Uterus (tissue), 4 donors: Measurements from ENCODE around the gene PHACTR2. TPM values are rescaled to one million over a fixed set of nuclear protein-coding genes. Genes with fewer than 3 reads are reported as not detected.

Experiments
- DNase-seq, 2 donors: peaks; one replicate each; pipeline ENCODE4 v3.0.0-alpha.2; 2019 to 2020
- H3K27ac ChIP-seq, 2 donors: fragments of 200-600 bp; sonication (generic); 1 replicate in 1 of 2; 2 replicates in 1 of 2; pipeline ENCODE4 v1.5.1; 2016 to 2018
- H3K27me3 ChIP-seq, 2 donors: fragments of 200-600 bp; sonication (generic); one replicate each; pipeline ENCODE4 v1.5.1; 2018 to 2019; ENCODE audit warnings: control low read depth in 1 of 2
- H3K36me3 ChIP-seq, 2 donors: fragments of 200-600 bp; sonication (generic); one replicate each; pipeline ENCODE4 v1.5.1; 2019; ENCODE audit warnings: control low read depth in 1 of 2
- H3K4me1 ChIP-seq, 2 donors: fragments of 200-600 bp; sonication (generic); one replicate each; pipeline ENCODE4 v1.5.1; 2018 to 2019; ENCODE audit warnings: control low read depth in 1 of 2
- H3K4me3 ChIP-seq, 2 donors: fragments of 200-600 bp; sonication (generic); 1 replicate in 1 of 2; 2 replicates in 1 of 2; pipeline ENCODE4 v1.5.1; 2018 to 2019; ENCODE audit warnings: mild to moderate bottlenecking in 1 of 2
- H3K9me3 ChIP-seq, 2 donors: fragments of 200-600 bp; sonication (generic); one replicate each; pipeline ENCODE4 v1.5.1; 2019; ENCODE audit warnings: control low read depth in 1 of 2
- POLR2A ChIP-seq, 2 donors: fragments of 450-650 bp; IDR thresholded peaks; one replicate each; pipeline ENCODE4 v1.6.1; 2016; ENCODE audit warnings: antibody characterized with exemption in 2 of 2, mild to moderate bottlenecking in 1 of 2, moderate library complexity in 1 of 2
- intact Hi-C: fragments of 100-400 bp; cut with DNase I; formaldehyde crosslinking; loops from one replicate; pipeline ENCODE4 v1.15.1; 2023; ENCODE audit warnings: low total_unique reads
- total RNA-seq, 4 donors: library from RNA; depleted of rRNA in 3 of 4; stranded (reverse); fragments of >200 nt in 3 of 4; gene quantifications; one replicate each; pipeline versions ENCODE4 v1.1.0 to v1.2.4, GENCODE V29; 2014 to 2023
- TF ChIP-seq, protein P1 (sequence below), 4 experiments: fragments of 200-600 bp in 2 of 4; fragments of 450-650 bp in 2 of 4; sonication (generic) in 2 of 4; IDR thresholded peaks; one replicate each; pipeline ENCODE4 v1.5.1; 2016 to 2019; ENCODE audit warnings: antibody characterized with exemption in 4 of 4, mild to moderate bottlenecking in 2 of 4, moderate library complexity in 1 of 4
- donor health status: DM: yes; HTN: yes; CAD: no.

PHACTR2 gene
- total RNA-seq, 4 donors from 2014 or later = 78.2 to 145 (median 90.1) TPM

DNA sequence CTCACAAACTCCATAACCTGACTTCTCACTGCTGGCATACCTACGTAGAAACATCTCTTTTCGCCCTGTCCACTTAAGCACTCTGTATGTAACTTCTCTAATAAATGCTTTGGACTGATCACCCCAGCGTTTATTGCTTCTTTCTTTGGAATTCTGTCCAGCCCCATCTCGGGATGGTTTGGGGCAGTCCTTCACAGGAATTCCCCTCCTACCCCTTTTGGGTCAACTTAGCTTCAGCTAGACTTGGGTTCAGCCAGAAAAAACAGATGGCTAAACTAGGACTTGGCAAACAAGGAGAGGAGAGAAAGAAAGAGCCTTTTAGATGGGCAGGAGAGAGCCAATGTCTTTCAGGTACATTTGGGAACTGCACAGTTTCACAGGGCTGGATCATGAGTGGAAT is 161.4 kb downstream of the PHACTR2 start:
- Histone ChIP-seq H3K27me3 (no peaks in the 10 kb centered on the region), H3K9me3 (no peaks in the 10 kb centered on the region), H3K4me3 (no peak overlapping the region), H3K36me3 (no peaks in the 10 kb centered on the region), H3K4me1 (no peaks in the 10 kb centered on the region), H3K27ac (peak overlapping the region; percentile 69 to 73)
- intact Hi-C loops = no loop called here
- peak in 1 of 2 donors; percentile 43 for DNase-seq
- TF ChIP-seq, protein P1, sequence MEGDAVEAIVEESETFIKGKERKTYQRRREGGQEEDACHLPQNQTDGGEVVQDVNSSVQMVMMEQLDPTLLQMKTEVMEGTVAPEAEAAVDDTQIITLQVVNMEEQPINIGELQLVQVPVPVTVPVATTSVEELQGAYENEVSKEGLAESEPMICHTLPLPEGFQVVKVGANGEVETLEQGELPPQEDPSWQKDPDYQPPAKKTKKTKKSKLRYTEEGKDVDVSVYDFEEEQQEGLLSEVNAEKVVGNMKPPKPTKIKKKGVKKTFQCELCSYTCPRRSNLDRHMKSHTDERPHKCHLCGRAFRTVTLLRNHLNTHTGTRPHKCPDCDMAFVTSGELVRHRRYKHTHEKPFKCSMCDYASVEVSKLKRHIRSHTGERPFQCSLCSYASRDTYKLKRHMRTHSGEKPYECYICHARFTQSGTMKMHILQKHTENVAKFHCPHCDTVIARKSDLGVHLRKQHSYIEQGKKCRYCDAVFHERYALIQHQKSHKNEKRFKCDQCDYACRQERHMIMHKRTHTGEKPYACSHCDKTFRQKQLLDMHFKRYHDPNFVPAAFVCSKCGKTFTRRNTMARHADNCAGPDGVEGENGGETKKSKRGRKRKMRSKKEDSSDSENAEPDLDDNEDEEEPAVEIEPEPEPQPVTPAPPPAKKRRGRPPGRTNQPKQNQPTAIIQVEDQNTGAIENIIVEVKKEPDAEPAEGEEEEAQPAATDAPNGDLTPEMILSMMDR (IDR thresholded peaks at IDR 0.05) = no peak
- no peak for TF ChIP-seq POLR2A (IDR thresholded peaks at IDR 0.05)

DNA sequence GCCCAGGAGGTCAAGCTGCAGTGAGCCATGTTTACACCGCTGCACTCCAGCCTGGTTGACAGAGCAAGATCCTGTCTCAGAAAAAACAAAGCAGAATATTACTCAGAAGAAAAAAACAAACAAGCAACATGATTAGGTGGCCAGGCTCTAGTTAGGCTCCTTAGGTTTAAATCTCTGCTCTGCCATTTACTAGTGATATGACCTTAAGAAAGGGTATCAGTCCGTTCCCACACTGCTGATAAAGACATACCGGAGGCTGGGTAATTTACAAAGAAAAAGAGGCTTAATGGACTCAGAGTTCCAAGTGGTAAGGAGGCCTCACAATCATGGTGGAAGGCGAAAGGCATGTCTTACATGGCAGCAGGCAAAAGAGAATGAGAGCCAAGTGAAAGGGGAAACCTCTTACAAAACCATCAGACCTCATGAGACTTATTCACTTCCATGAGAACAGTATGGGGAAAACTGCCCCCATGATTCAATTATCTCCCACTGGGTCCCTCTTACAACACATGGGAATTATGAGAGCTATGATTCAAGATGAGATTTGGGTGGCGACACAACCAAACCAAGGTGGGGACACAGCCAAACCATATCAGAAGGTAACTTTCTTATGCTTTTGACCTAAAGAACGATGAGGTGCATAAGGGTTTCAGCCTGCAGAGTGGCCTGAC is 163.0 kb downstream of the PHACTR2 start:
- Histone ChIP-seq H3K27me3 (no peaks in the 10 kb centered on the region), H3K9me3 (no peaks in the 10 kb centered on the region), H3K4me3 (no peak overlapping the region), H3K4me1 (no peaks in the 10 kb centered on the region), H3K36me3 (no peaks in the 10 kb centered on the region), H3K27ac (peak overlapping the region in 1 of 2 donors; percentile 10)
- no peak for DNase-seq
- no peak for TF ChIP-seq POLR2A (IDR thresholded peaks at IDR 0.05)
- TF ChIP-seq, protein P1 (IDR thresholded peaks at IDR 0.05) = no peak
- intact Hi-C loops = no loop called here

DNA sequence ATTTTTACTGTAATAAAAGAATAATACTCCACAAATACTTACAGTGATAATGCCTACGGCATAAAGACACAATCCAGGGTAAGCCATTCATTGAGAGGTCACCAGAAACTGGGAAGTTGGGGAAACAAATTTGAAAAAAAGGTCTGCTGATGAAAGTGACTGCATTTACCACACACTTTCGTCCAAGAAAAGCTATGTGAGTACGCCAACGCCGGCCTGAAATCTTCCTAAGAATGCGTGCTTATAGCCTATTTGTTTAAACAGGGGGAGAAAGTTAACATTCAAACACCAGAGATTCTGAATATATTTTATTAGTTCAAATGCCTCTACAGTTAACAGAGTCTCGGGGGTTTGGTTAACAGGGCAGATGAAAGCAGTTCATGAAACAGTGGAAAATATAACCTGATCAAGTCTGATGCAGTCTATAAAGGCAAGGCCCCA is 164.7 kb downstream of the PHACTR2 start:
- Histone ChIP-seq H3K9me3 (no peaks in the 10 kb centered on the region), H3K4me1 (no peaks in the 10 kb centered on the region), H3K27me3 (no peaks in the 10 kb centered on the region), H3K4me3 (peak overlapping the region; percentile 72 to 98), H3K27ac (peak overlapping the region; percentile 97 to 100), H3K36me3 (no peaks in the 10 kb centered on the region)
- no peak for TF ChIP-seq POLR2A (IDR thresholded peaks at IDR 0.05)
- TF ChIP-seq, protein P1 (IDR thresholded peaks at IDR 0.05) = no peak
- no peak for DNase-seq
- intact Hi-C loops = no loop called here

DNA sequence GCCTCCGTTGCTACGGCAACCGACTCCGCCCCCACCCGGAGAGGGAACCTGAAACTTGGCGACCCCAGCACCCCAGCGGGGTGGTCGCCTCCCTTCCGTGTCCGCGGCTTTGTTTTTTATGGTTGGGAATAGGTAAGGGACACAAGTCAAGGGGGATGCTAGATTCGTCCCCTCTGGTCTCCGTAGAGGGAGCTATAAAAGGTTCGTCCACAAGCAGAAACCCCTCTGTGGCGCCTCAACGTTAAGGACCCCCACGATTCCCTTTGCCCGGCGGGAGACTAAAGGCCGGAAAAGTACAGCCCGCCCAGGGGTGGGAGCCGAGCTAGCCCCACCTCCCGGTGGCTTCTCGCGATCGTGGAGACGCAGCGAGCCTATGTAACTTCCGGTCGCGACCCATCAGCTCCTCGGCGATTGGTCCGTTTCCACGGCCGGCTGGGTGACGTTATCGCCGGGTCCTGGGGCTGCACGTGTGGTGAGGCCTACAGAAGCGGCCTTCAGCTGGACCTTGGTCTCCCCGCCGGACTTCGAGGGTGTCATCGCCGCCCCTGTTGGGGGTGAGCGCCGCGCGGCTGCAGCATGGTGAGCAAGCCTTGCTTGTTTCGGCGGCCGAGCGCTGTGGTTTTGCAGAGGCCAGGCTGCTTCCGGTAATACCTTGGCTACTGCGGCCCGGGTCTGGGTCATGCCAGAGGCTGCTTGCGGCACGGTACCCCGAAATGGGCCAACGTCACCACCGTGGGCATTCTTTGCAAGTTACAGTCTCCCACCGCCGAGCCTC is 165.3 kb downstream of the PHACTR2 start, which contains the start of gene LTV1:
TSS of gene LTV1 (plus strand) at position 437 of the 775 bp plus-strand sequence. CDS start at position 577, 140 bp downstream.
- H3K4me3 ChIP-seq = peak within 1 kb of the TSS; percentile 72 to 98
- no peaks in the 10 kb centered on the region for H3K9me3 ChIP-seq
- peak; percentile 96 to 97 for DNase-seq
- peak; percentile 63 to 70 for TF ChIP-seq POLR2A (IDR thresholded peaks at IDR 0.05)
- TF ChIP-seq, protein P1 (IDR thresholded peaks at IDR 0.05) = no peak
- no peaks in the 10 kb centered on the region for H3K4me1 ChIP-seq
- no peaks in the 10 kb centered on the region for H3K27me3 ChIP-seq
- intact Hi-C loops = no loop called here
- no peaks in the 10 kb centered on the region for H3K36me3 ChIP-seq
- peak within 1 kb of the TSS; percentile 97 to 100 for H3K27ac ChIP-seq

DNA sequence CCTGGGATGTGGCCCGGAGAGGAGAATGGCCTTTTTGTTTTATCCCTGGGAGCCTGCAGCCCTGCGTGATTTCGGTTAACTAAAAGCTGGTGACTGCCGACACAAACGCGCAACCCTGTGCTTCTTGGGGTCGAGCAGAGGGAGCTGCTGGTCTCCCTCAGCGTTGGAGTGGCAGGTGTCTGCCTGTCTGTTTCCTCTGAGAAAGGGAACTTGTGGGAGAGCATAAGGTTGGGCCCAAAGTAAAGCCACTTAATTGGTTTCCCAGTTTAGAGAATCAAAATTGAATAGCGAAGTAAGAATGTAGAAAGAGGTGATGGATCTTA is 165.9 kb downstream of the PHACTR2 start:
- TF ChIP-seq, protein P1 (IDR thresholded peaks at IDR 0.05) = no peak
- TF ChIP-seq POLR2A (IDR thresholded peaks at IDR 0.05) = no peak
- no peaks in the 10 kb centered on the region for H3K27me3 ChIP-seq
- no peak for DNase-seq
- intact Hi-C loops = no loop called here
- peak overlapping the region; percentile 97 to 100 for H3K27ac ChIP-seq
- peak overlapping the region; percentile 72 to 98 for H3K4me3 ChIP-seq
- no peaks in the 10 kb centered on the region for H3K9me3 ChIP-seq
- H3K4me1 ChIP-seq = no peaks in the 10 kb centered on the region
- no peaks in the 10 kb centered on the region for H3K36me3 ChIP-seq
